Gastrocnemius medialis (tissue), 4 donors: ENCODE results near the gene CADM3.

ENCODE experiments used
- CTCF ChIP-seq, 5 experiments: fragments of 450-650 bp in 3 of 5; fragments of 200-600 bp in 2 of 5; sonication (generic) in 2 of 5; IDR thresholded peaks in 4 of 5; conservative IDR thresholded peaks in 1 of 5; 1 replicate in 4 of 5; 2 replicates in 1 of 5; pipeline ENCODE4 v1.5.1; 2016 to 2019; ENCODE audit warnings: antibody characterized with exemption in 5 of 5, mild to moderate bottlenecking in 3 of 5, moderate library complexity in 3 of 5
- POLR2A ChIP-seq, 2 donors: fragments of 450-650 bp; IDR thresholded peaks; one replicate each; pipeline ENCODE4 v1.6.1; 2017; ENCODE audit warnings: antibody characterized with exemption in 2 of 2, mild to moderate bottlenecking in 2 of 2, moderate library complexity in 2 of 2

- TF ChIP-seq CTCF (IDR thresholded peaks at IDR 0.05 in 4 of 5, conservative IDR thresholded peaks at IDR 0.05 in 1 of 5) = no peak
- no peak for TF ChIP-seq POLR2A (IDR thresholded peaks at IDR 0.05)
Observed at GRCh38 chr1:159201642-159202041, 30.2 kb downstream of the CADM3 start.
